GM18867 (cell line): ENCODE data around the gene PMEPA1.

Experiments used
- ATAC-seq: cut with Tn5 transposase; IDR thresholded peaks from one replicate; pipeline ENCODE4 v1.9.1; 2021; ENCODE audit warnings: mild to moderate bottlenecking, moderate library complexity; ENCODE audit not compliant: unreplicated experiment

Gene PMEPA1

DNA sequence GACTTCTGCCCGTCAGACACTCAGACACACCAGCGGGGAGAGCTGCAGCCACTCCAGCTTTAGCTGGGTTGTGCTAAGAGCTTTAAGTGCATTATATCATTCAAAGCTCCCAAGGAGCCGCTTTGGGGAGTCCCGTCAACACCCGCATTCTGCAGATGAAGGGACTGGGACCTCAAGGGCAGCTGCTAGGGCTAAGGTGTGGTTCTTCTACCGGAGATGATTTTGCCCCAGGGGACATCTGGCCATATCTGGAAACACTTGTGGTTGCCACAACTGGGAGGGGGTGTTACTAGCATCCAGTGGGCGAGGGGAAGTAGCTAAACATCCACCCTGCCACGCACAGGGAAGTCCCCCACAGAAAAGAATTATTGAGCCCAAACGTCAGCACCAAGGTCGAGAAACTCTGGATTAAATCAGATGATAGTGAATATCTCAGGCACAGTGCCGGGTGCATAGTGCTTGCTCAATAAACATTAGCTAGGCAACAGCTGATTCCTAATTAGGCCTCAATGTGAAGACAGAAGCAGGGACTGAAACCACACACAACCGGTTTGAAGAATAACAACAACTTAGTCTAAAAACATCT lies 29.6 kb downstream of the PMEPA1 start:
- peak; percentile 59 for ATAC-seq

GRCh38 chr20:57679113-57679512 lies 30.7 kb downstream of the PMEPA1 start:
- ATAC-seq: no peak

- no peak for ATAC-seq
Observed at GRCh38 chr20:57678340-57678739, 31.5 kb downstream of the PMEPA1 start.

DNA sequence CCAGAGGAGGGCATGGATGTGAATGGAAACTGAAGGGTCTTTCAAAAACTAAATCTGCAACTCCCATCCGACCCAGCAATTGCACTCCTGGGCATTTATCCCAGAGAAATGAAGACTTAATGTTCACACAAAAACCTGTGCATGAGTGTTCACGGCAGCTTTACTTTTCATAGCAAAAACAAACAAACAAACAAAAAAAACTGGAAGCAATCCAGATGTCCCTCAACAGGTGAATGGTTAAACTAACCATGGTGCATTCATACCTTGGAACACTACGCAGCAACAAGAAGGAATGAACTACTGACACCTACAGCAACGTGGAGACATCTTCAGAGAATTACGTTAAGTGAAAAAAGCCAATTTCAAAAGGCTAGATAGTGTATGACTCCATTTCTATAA lies 32.2 kb downstream of the PMEPA1 start:
- ATAC-seq: no peak

DNA sequence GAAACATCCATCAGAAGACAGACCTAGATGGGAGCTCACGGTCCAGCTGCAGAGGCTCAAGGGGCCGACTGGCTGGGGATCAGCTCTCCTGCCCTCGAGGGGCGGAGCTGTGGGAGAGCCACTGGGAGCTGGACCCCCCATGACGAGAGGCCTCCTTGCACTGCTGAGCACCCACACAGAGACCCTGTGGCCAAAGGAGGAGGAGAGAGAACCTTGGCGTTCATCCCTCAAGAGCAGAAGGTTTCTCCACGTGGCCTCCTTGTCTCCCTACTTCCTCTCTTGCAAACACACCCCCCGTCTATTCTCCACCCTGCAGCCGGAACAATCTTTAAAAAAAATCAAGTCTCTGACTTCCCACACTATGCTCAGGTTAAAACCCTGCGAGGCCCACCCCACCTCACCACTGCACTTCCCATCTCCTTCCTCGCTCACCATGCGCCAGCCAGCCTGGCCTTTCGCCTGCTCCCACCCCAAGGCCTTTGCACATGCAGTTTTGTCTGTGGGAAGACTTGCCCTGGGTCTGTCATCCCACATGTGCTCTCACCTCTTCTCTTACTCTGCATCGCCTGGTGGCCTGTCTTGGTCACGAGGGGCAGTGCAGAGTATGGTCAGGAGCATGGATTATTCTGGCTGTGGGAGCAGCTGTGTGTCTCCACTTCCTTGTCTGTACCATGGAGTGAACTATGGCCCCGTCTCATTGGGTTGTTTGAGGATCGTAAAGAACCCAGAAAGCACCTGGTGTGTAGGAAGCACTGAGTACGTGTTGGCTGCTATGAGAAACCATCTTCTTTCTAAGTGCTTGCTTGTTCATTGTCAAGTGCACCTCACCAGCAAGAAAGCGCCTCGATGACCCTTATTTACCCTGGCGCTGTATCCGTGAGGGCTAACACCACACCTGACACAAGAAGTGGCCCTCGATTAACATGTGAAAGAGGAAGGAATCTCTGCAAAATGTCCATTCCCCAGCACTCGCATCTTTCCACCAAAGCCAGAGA lies 32.9 kb downstream of the PMEPA1 start:
- ATAC-seq: no peak

- ATAC-seq: no peak
Observed at GRCh38 chr20:57675773-57676172, 34.0 kb downstream of the PMEPA1 start.

- ATAC-seq: no peak
Observed at GRCh38 chr20:57672953-57673575, 36.8 kb downstream of the PMEPA1 start.

DNA sequence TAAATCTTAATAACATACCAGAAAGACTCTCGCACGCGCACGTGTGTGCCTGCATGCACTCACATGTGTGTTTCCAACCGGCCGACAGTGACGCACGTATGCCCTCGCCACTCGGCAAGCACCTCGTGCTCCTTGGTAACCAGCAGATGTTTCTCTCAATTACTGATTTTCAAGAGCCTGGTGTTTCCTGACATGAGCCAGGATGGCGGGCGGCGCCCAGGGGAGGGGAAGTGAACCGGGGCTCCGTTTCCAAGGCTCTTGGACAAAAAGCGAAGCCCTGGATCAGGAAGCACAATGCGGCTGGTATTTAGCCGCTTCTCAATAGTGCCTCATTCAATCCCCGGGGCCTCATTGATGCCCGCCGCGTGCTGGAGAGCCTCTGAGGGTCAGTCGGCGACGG lies 37.7 kb downstream of the PMEPA1 start:
- ATAC-seq: no peak

GRCh38 chr20:57671662-57672061 lies 38.2 kb downstream of the PMEPA1 start:
- no peak for ATAC-seq

DNA sequence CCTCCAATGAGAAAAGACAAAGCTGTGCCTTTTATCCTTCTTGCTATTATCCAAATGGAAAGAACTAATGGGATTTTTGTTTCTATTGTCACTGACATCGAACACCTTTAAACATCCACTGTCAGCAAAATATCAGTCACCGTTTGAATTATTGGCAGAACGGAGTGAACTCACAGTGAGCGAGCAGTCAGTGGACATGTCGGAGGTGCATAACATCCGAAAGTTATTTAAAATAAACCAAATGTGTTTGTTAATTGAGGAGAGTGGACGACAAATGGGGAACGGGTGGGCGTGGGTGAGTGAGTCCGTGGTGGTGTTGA lies 38.8 kb downstream of the PMEPA1 start:
- no peak for ATAC-seq

GRCh38 chr20:57670288-57671071 lies 39.3 kb downstream of the PMEPA1 start:
- no peak for ATAC-seq

GRCh38 chr20:57669632-57670031 lies 40.2 kb downstream of the PMEPA1 start:
- no peak for ATAC-seq

- ATAC-seq: no peak
Observed at GRCh38 chr20:57667924-57668782, 41.7 kb downstream of the PMEPA1 start.

DNA sequence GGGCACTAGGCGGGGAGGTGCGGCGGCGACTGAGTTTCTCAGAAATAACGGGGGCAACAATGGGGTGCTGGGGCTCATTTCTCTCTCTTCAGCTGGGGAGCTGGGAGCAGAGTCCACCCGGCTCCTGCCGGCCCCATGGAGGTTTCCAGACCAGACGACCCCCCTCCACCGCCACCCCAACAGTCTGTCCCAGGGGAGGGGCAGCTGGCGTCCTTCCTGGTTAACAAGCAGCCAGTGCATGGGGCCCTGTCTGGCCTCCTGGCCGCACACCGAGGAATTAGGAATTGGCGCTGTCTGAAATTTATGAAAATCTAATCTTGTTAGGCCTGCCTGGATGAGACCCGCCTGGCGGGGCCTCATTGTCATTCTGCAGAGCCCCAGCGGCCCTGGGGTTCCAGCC lies 42.4 kb downstream of the PMEPA1 start:
- no peak for ATAC-seq

GRCh38 chr20:57666834-57667157 lies 43.0 kb downstream of the PMEPA1 start:
- ATAC-seq: no peak

DNA sequence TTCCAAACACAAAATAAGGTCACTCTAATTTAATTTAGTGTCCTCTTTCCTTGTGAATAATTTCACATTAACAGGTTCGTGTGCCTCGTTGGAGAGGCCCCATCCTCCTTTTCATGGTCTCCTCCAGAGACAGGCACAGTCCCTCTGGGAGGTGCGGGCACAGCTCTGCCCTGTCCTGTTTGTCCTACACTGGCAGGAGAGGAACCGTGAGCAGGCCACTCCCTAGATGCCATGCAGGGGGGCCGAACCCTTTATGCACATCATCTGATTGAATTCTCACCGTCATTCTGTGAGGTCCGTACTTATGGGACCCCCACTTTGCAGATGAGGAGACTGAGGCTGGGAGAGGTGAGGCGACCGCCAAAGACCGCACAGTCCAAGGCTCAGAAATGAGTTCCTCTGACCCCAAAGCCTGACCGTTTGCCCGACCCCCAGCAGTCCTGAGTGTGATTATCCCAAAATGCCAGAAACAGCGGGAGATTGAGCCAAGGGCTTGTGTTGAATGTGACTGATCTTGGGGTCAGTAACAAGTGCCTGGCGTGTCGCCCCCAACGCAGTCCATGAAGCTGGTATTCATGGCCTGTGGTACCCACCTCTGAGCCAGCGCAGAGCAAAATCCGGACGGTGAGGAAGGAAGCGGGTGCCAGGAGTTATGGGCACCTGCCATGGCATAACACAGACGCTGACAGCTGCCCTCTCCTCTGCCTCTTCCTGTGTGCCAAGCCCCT lies 43.5 kb downstream of the PMEPA1 start:
- no peak for ATAC-seq

DNA sequence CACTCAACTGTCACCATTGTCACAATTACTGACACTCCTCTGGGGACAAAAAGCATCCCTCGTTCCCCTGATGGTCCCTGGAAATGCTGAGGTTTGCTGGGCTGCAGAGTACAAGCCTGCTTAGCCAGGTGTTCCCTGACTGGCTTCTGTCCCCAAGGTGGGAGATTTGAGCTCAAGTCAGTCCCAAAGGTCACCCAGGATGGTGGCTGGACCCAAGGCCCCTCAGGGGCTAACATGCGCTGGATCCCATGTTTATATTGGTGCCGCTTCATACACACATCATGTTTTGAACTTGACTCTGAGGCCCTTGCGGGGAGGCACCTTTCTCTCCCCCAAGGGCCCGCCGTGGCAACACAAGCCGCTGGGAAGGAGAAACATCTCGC lies 44.2 kb downstream of the PMEPA1 start:
- no peak for ATAC-seq

DNA sequence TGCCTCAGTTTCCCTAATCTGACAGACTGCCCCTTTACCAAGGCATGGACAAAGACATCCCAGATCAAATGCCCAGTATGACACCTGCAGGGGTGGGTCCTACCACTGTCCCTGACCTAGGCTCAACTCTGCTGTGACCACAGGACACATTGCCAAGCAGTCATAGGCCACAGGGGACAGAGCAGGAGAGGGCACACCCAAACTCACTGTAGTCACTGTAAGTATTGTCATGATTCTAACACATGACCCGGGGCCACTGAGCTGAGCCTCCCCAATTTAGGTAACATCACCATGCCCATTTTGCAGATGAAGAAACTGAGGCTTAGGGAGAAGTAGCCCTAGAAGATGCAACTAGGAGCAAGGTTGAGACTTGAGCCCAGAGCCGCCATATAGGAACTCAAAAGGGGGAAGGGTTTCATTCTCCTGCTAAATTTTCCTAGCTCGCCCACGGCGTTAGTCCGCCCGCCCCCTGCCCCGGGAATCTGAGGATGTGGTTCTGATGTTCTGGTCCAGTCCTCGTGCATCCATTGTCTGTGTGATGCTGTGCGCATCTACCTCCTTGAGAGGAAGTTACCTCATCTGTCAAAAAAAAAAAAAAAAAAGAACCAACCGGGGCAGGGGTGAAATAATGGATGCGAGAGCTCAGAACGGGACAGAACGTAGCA lies 44.8 kb downstream of the PMEPA1 start:
- ATAC-seq: no peak

DNA sequence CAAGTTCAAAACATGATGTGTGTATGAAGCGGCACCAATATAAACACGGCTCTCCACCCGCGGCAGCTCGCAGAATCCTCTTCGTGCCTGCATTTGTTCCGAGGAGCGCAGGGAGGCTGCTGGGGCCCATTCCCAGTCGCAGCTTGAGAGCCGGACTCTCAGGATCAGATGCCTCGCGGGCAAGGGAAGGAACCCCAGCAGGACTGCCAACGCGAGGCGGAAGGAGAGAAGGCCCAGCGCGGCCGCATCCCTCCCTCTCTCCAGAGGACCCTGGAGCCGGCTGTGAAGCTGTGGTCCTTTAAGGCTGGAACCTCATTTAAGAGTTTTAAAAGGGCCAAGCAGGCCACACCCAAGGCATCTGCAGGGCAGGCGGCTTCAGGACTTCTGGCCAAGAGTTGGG lies 45.3 kb downstream of the PMEPA1 start:
- ATAC-seq: no peak
